Lower leg skin (tissue), 4 donors: ENCODE results near the gene UBE2M. TPM values are rescaled to one million over a fixed set of nuclear protein-coding genes. Genes with fewer than 3 reads are reported as not detected.
A peak's percentile ranks its signal among the peaks of the same experiment; 100 is the strongest.

Experiments
- DNase-seq, 2 donors: peaks; one replicate each; pipeline ENCODE4 v3.0.0-alpha.2; 2019; ENCODE audit warnings: low spot score in 2 of 2
- H3K4me3 ChIP-seq: fragments of 200-600 bp; sonication (generic); 2 replicates; pipeline ENCODE4 v1.5.1; 2017; ENCODE audit warnings: mild to moderate bottlenecking, low read depth; ENCODE audit not compliant: poor library complexity, severe bottlenecking
- CTCF ChIP-seq, 3 donors: fragments of 450-650 bp; IDR thresholded peaks; one replicate each; pipeline ENCODE4 v1.5.1; 2016; ENCODE audit warnings: antibody characterized with exemption in 3 of 3, mild to moderate bottlenecking in 3 of 3, moderate library complexity in 2 of 3
- POLR2A ChIP-seq, 2 donors: fragments of 450-650 bp; IDR thresholded peaks; one replicate each; pipeline ENCODE4 v1.6.1; 2016 to 2017; ENCODE audit warnings: antibody characterized with exemption in 2 of 2, mild to moderate bottlenecking in 1 of 2, moderate library complexity in 1 of 2
- WGBS, 2 donors: methylation state at CpG; one replicate each; pipeline ENCODE4 v1.1.5; 2018; 5-methylcytosine and 5-hydroxymethylcytosine counted together
- intact Hi-C: fragments of 100-400 bp; cut with DNase I; formaldehyde crosslinking; loops from one replicate; pipeline ENCODE4 v1.15.0; 2023; ENCODE audit warnings: low total_unique reads
- total RNA-seq, 4 donors: library from RNA; depleted of rRNA; stranded (reverse); fragments of >200 nt; gene quantifications; one replicate each; pipeline ENCODE4 v1.1.0, GENCODE V29; 2016

Gene UBE2M
- total RNA-seq, 4 donors from 2014 or later: 14.8 to 37.0 (median 23.6) TPM

- intact Hi-C loops: no loop called here
- DNase-seq: no peak
- WGBS, 2 donors: 90 to 92% methylated on average over 62 to 65 of the region's 65 CpGs
- TF ChIP-seq CTCF (IDR thresholded peaks at IDR 0.05) (no peak), POLR2A (IDR thresholded peaks at IDR 0.05) (no peak)
- H3K4me3 ChIP-seq: no peak overlapping the region
Observed at GRCh38 chr19:58516964-58517833, 41.2 kb downstream of the UBE2M start.

- DNase-seq: no peak
- H3K4me3 ChIP-seq: no peak overlapping the region
- TF ChIP-seq POLR2A (IDR thresholded peaks at IDR 0.05): no peak
- TF ChIP-seq CTCF (IDR thresholded peaks at IDR 0.05): no peak
- 85 to 89% methylated on average over 25 of the region's 25 CpGs for WGBS, 2 donors
- intact Hi-C loops: no loop called here
Observed at GRCh38 chr19:58516246-58516836, 42.1 kb downstream of the UBE2M start.

- WGBS, 2 donors: 92 to 100% methylated on average over 2 of the region's 2 CpGs
- DNase-seq: no peak
- intact Hi-C loops: no loop called here
- TF ChIP-seq CTCF (IDR thresholded peaks at IDR 0.05) (no peak), POLR2A (IDR thresholded peaks at IDR 0.05) (no peak)
- no peak overlapping the region for H3K4me3 ChIP-seq
Observed at GRCh38 chr19:58515259-58515658, 43.2 kb downstream of the UBE2M start.

GRCh38 chr19:58514564-58515022, 43.8 kb downstream of the UBE2M start:
- 61 to 64% methylated on average over 3 of the region's 3 CpGs for WGBS, 2 donors
- H3K4me3 ChIP-seq: no peak overlapping the region
- DNase-seq: no peak
- intact Hi-C loops: no loop called here
- TF ChIP-seq POLR2A (IDR thresholded peaks at IDR 0.05) (no peak), CTCF (IDR thresholded peaks at IDR 0.05) (no peak)

GRCh38 chr19:58513694-58514563, 44.5 kb downstream of the UBE2M start:
- no peak for TF ChIP-seq CTCF (IDR thresholded peaks at IDR 0.05)
- no peak for TF ChIP-seq POLR2A (IDR thresholded peaks at IDR 0.05)
- WGBS, 2 donors: 24 to 28% methylated on average over 42 of the region's 66 CpGs
- DNase-seq: peak; percentile 63 to 96
- intact Hi-C loops: no loop called here
- H3K4me3 ChIP-seq: no peak overlapping the region
